Liver (tissue), 9 donors: ENCODE results near the gene SF1. TPM values are rescaled to one million over a fixed set of nuclear protein-coding genes. Genes with fewer than 3 reads are reported as not detected.

Source experiments
- DNase-seq: peaks from one replicate; pipeline ENCODE4 v3.0.0-alpha.2; 2017; ENCODE audit warnings: low spot score
- H3K27ac ChIP-seq, 2 donors: one replicate each; pipeline ENCODE4 v1.7.0; 2013; ENCODE audit warnings: inconsistent platforms in 2 of 2, low read length in 2 of 2, control low read depth in 1 of 2, low read depth in 1 of 2, mild to moderate bottlenecking in 1 of 2
- H3K27me3 ChIP-seq, 4 donors: one replicate each; pipeline versions ENCODE4 v1.6.1 to v1.7.0; 2013; ENCODE audit warnings: low read length in 3 of 4, inconsistent platforms in 1 of 4, mild to moderate bottlenecking in 1 of 4, moderate library complexity in 1 of 4; ENCODE audit not compliant: control insufficient read depth in 4 of 4, insufficient read depth in 4 of 4
- H3K36me3 ChIP-seq, 4 donors: one replicate each; pipeline versions ENCODE4 v1.6.1 to v1.7.0; 2013; ENCODE audit warnings: low read length in 3 of 4, mild to moderate bottlenecking in 3 of 4, low read depth in 1 of 4, moderate library complexity in 1 of 4; ENCODE audit not compliant: control insufficient read depth in 4 of 4, insufficient read depth in 3 of 4
- H3K4me1 ChIP-seq, 4 donors: one replicate each; pipeline versions ENCODE4 v1.6.1 to v1.7.0; 2013; ENCODE audit warnings: low read length in 3 of 4, mild to moderate bottlenecking in 3 of 4, moderate library complexity in 1 of 4; ENCODE audit not compliant: control insufficient read depth in 4 of 4, insufficient read depth in 4 of 4
- H3K4me3 ChIP-seq, 3 donors: one replicate each; pipeline versions ENCODE4 v1.6.1 to v1.7.0; 2013; ENCODE audit warnings: low read length in 3 of 3, control low read depth in 1 of 3, low read depth in 1 of 3, mild to moderate bottlenecking in 1 of 3
- H3K9ac ChIP-seq, 2 donors: one replicate each; pipeline ENCODE4 v1.7.0; 2013; ENCODE audit warnings: low read length in 2 of 2, mild to moderate bottlenecking in 2 of 2, moderate library complexity in 2 of 2, control low read depth in 1 of 2, low read depth in 1 of 2
- H3K9me3 ChIP-seq, 4 donors: one replicate each; pipeline versions ENCODE4 v1.6.1 to v1.7.0; 2013; ENCODE audit warnings: low read length in 3 of 4; ENCODE audit not compliant: control insufficient read depth in 4 of 4
- EGR1 ChIP-seq, 2 donors: IDR thresholded peaks; 2 replicates each; pipeline ENCODE4 v1.6.1; 2016 to 2018; ENCODE audit warnings: antibody characterized with exemption in 2 of 2, low read depth in 2 of 2
- FOXA1 ChIP-seq: IDR thresholded peaks from 2 replicates; pipeline ENCODE4 v1.6.1; 2016; ENCODE audit warnings: antibody characterized with exemption
- FOXA2 ChIP-seq: IDR thresholded peaks from 2 replicates; pipeline ENCODE4 v1.6.1; 2016; ENCODE audit warnings: antibody characterized with exemption
- GABPA ChIP-seq, 2 donors: IDR thresholded peaks in 1 of 2; conservative IDR thresholded peaks in 1 of 2; 2 replicates each; pipeline ENCODE4 v1.6.1; 2016; ENCODE audit warnings: antibody characterized with exemption in 2 of 2, mild to moderate bottlenecking in 1 of 2, moderate library complexity in 1 of 2
- HNF4A ChIP-seq, 2 donors: conservative IDR thresholded peaks; 2 replicates each; pipeline ENCODE4 v1.6.1; 2016; ENCODE audit warnings: antibody characterized with exemption in 2 of 2, mild to moderate bottlenecking in 2 of 2
- JUND ChIP-seq, 2 donors: IDR thresholded peaks; 2 replicates each; pipeline ENCODE4 v1.6.1; 2016; ENCODE audit warnings: antibody characterized with exemption in 2 of 2
- NR2F2 ChIP-seq: IDR thresholded peaks from 2 replicates; pipeline ENCODE4 v1.6.1; 2016; ENCODE audit warnings: antibody characterized with exemption
- RXRA ChIP-seq, 2 donors: IDR thresholded peaks; 2 replicates each; pipeline ENCODE4 v1.6.1; 2017 to 2018; ENCODE audit warnings: antibody characterized with exemption in 2 of 2, mild to moderate bottlenecking in 1 of 2
- SP1 ChIP-seq: IDR thresholded peaks from 2 replicates; pipeline ENCODE4 v1.6.1; 2018; ENCODE audit warnings: antibody characterized with exemption, mild to moderate bottlenecking
- TAF1 ChIP-seq: conservative IDR thresholded peaks from 2 replicates; pipeline ENCODE4 v1.6.1; 2016; ENCODE audit warnings: antibody characterized with exemption, mild to moderate bottlenecking
- WGBS: extraction: QIAGEN DNeasy Blood & Tissue Kit; methylation state at CpG from one replicate; pipeline ENCODE4 v1.1.7; 2013; 5-methylcytosine and 5-hydroxymethylcytosine counted together
- polyA plus RNA-seq, 2 donors: library from polyadenylated mRNA; stranded (reverse) in 1 of 2; unstranded in 1 of 2; fragments of 200-250 nt in 1 of 2; fragments of >200 nt in 1 of 2; fragmentation: Nextera tagmentation in 1 of 2; extraction: Ambion mirVana in 1 of 2; gene quantifications; one replicate each; pipeline versions ENCODE4 v1.2.1 to v1.2.3, GENCODE V29; 2013 to 2015
- total RNA-seq, 2 donors: library from RNA; depleted of rRNA; stranded (reverse); fragments of >200 nt; gene quantifications; one replicate each; pipeline ENCODE4 v1.2.3, GENCODE V29; 2014
- TF ChIP-seq, protein P1 (sequence below): IDR thresholded peaks from 2 replicates; pipeline ENCODE4 v1.6.1; 2016; ENCODE audit warnings: antibody characterized with exemption
- TF ChIP-seq, protein P2 (sequence below): fragments of 150-350 bp; IDR thresholded peaks from 2 replicates; pipeline ENCODE4 v1.5.1; 2017; ENCODE audit warnings: improper control_type of control experiment, low read depth, low read length; ENCODE audit not compliant: missing input control
- donor health status: healthy.
- donor health status: healthy.
- donor health status: healthy.
- donor health status: healthy.
- donor health status: healthy.

SF1 gene
- total and polyA plus RNA-seq, 4 donors: 44.9 to 135 (median 50.1) TPM

DNA sequence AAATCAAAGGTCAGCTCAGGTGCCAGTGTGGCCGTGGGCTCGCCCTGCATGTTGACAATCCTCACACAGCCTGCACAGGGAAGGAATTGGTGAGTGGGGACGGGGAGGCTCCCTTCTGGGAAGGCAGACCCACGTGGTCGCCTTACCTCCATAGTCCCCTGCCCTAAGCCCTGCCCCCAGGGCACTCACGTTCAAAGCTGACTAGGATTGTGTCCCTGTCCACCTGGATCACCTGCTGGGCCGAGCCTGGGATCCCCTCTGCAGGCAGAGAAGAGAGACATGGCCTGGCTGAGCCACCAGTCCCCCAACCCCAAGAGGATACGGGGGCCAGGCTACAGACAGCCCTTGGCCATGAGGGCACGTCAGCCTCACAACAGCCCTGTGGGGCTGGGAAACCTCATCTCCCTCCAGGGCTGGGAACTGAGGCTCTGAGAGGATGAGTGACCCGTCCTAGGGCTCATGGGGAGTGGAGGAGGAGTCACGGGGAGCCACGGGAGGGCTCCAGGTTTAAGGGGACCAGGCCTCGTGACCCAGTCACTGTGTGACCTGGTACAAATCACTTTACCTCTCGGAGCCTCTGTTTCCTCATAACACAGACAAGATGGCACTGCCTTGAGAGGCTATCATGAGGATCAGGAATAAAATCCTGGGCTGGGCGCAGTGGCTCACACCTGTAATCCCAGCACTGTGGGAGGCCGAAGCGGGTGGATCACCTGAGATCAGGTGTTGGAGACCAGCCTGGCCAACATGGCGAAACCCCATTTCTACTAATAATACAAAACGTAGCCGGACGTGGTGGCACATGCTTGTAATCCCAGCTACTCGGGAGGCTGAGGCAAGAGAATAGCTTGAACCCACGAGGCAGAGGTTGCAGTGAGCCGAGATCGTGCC lies 12.1 kb upstream of the SF1 start:
- H3K36me3 ChIP-seq: peaks cover 0 to 6% (median 1%) of the 10 kb centered on the region in 4 donors
- TF ChIP-seq GABPA (IDR thresholded peaks at IDR 0.05 in 1 of 2, conservative IDR thresholded peaks at IDR 0.05 in 1 of 2) (no peak), SP1 (no peak), HNF4A (conservative IDR thresholded peaks at IDR 0.05) (no peak), FOXA2 (no peak)
- no peaks in the 10 kb centered on the region for H3K27me3 ChIP-seq
- peaks cover 0 to 5% (median 2%) of the 10 kb centered on the region in 4 donors for H3K4me1 ChIP-seq
- H3K9me3 ChIP-seq: no peaks in the 10 kb centered on the region
- no peak overlapping the region for H3K27ac ChIP-seq
- H3K4me3 ChIP-seq: no peak overlapping the region
- DNase-seq: no peak
- H3K9ac ChIP-seq: no peak overlapping the region
- WGBS: 90% methylated on average over 25 of the region's 25 CpGs

DNA sequence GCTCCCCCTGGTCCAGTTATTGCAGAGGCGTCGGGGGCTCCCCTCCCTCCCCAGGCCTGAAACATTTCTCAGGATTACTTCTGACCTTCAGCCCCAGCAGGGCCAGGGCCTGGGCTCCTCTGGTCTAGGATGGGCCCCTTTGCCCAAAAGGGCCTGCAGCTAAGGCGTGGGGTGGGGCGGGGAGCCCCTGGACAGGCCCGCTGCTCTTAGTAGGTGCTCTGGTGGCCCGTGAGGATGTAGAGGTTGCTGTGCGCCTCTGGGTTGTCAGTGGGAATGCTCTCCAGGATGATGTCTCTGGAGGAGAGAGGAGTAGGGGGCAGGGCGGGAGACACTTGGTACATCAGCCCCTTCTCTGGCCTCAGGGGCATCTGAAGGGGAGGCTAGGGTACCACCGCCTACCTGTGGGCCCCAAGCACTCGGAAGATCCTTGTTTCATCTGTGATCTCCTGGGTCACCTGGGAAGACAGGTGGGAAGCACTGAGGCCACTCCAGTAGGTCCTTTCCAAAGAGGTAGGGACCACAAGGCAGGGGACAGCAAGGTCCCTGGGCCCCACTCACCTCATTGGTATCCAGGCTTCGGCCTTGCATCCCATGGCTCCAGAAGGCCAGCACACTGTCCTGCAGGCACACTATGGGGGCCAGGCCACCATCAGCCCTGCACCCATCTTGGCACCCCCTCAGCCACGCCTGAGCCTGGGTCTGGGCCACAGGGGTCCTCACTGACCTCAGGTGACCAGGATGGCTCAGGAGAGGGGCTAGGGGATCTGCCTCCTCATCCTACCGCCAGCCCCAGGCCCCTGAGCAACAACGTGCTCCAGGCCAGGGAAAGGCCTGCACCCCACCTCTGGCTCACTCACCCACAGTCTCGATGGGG lies 11.2 kb upstream of the SF1 start:
- Histone ChIP-seq H3K4me1 (peaks cover 0 to 5% (median 2%) of the 10 kb centered on the region in 4 donors), H3K27me3 (no peaks in the 10 kb centered on the region), H3K36me3 (peaks cover 0 to 6% (median 1%) of the 10 kb centered on the region in 4 donors), H3K4me3 (no peak overlapping the region), H3K9ac (no peak overlapping the region), H3K27ac (no peak overlapping the region), H3K9me3 (no peaks in the 10 kb centered on the region)
- DNase-seq: no peak
- no peak for TF ChIP-seq JUND (IDR thresholded peaks at IDR 0.05)
- TF ChIP-seq, protein P1, sequence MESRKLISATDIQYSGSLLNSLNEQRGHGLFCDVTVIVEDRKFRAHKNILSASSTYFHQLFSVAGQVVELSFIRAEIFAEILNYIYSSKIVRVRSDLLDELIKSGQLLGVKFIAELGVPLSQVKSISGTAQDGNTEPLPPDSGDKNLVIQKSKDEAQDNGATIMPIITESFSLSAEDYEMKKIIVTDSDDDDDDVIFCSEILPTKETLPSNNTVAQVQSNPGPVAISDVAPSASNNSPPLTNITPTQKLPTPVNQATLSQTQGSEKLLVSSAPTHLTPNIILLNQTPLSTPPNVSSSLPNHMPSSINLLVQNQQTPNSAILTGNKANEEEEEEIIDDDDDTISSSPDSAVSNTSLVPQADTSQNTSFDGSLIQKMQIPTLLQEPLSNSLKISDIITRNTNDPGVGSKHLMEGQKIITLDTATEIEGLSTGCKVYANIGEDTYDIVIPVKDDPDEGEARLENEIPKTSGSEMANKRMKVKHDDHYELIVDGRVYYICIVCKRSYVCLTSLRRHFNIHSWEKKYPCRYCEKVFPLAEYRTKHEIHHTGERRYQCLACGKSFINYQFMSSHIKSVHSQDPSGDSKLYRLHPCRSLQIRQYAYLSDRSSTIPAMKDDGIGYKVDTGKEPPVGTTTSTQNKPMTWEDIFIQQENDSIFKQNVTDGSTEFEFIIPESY: no peak
- no peak for TF ChIP-seq NR2F2
- no peak for TF ChIP-seq RXRA (IDR thresholded peaks at IDR 0.05)
- no peak for TF ChIP-seq HNF4A (conservative IDR thresholded peaks at IDR 0.05)
- TF ChIP-seq FOXA1: no peak
- 91% methylated on average over 15 of the region's 15 CpGs for WGBS

DNA sequence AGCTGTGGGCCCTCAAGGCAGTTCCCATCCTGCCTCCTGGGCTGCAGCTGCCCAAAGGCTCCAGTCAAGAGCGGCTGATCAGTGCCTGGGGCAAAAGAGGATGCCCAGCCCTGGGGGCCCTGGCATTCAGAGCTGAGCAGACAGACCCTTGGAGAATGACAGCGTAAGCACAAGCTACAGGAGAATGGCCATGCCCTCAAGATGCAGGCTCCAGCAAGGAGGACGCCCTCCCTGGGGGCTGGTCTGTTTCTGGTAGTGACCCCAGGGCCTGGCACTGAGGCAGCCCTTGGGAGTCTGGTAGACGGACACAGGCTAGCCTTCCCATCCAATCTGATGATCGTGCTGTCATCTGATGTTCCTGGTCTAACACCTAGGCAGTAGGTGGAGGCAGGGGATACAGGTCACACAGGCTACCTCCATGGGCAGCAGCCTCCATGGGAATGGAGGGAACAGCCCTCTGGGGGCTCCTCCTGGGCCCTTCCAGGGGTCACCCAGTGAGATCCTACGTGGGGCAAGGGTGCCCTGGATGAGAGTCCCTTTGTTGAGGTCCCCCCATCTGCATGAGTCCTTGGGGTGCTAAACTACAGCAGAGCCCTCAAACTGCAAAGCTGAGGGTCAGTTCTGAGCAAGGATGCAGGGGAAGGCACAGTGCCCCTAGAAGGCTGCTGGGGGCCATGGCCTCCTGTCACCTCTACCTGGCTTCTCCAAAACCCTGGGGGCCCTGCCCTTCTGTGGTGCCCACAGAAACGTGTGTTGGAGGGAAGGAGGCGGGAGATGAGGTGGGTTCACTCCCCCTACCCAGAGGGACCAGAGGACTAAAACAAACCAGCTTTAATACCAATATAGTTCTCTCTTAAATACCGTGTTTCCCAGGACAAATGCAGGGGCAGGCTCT lies 10.2 kb upstream of the SF1 start:
- peaks cover 0 to 5% (median 2%) of the 10 kb centered on the region in 4 donors for H3K4me1 ChIP-seq
- no peaks in the 10 kb centered on the region for H3K9me3 ChIP-seq
- 91% methylated on average over 9 of the region's 9 CpGs for WGBS
- no peak overlapping the region for H3K4me3 ChIP-seq
- DNase-seq: no peak
- no peaks in the 10 kb centered on the region for H3K27me3 ChIP-seq
- peaks cover 0 to 6% (median 1%) of the 10 kb centered on the region in 4 donors for H3K36me3 ChIP-seq
- no peak overlapping the region for H3K9ac ChIP-seq
- no peak overlapping the region for H3K27ac ChIP-seq
- TF ChIP-seq RXRA (IDR thresholded peaks at IDR 0.05): no peak
- no peak for TF ChIP-seq GABPA (IDR thresholded peaks at IDR 0.05 in 1 of 2, conservative IDR thresholded peaks at IDR 0.05 in 1 of 2)
- no peak for TF ChIP-seq FOXA1
- TF ChIP-seq, protein P1: no peak
- TF ChIP-seq, protein P2, sequence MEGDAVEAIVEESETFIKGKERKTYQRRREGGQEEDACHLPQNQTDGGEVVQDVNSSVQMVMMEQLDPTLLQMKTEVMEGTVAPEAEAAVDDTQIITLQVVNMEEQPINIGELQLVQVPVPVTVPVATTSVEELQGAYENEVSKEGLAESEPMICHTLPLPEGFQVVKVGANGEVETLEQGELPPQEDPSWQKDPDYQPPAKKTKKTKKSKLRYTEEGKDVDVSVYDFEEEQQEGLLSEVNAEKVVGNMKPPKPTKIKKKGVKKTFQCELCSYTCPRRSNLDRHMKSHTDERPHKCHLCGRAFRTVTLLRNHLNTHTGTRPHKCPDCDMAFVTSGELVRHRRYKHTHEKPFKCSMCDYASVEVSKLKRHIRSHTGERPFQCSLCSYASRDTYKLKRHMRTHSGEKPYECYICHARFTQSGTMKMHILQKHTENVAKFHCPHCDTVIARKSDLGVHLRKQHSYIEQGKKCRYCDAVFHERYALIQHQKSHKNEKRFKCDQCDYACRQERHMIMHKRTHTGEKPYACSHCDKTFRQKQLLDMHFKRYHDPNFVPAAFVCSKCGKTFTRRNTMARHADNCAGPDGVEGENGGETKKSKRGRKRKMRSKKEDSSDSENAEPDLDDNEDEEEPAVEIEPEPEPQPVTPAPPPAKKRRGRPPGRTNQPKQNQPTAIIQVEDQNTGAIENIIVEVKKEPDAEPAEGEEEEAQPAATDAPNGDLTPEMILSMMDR: no peak
- no peak for TF ChIP-seq EGR1 (IDR thresholded peaks at IDR 0.05; ENCODE audit: low read depth in 2 of 2)
- no peak for TF ChIP-seq TAF1
- no peak for TF ChIP-seq NR2F2
